Lung (tissue), 12 donors: ENCODE measurements around the gene CD72. TPM values are rescaled to one million over a fixed set of nuclear protein-coding genes. Genes with fewer than 3 reads are reported as not detected.

Experiments used
- ATAC-seq: fragments of 200-7000 bp; cut with Tn5 transposase; one replicate; pipeline ENCODE4 v1.9.1; 2020; ENCODE audit warnings: moderate number of reproducible peaks; ENCODE audit not compliant: insufficient read depth, low FRiP score
- DNase-seq, 3 donors: peaks; one replicate each; pipeline ENCODE4 v3.0.0-alpha.2; 2013 to 2017
- H3K27ac ChIP-seq, 2 donors: one replicate each; pipeline ENCODE4 v1.5.1; 2013; ENCODE audit warnings: mild to moderate bottlenecking in 2 of 2, moderate library complexity in 2 of 2, control low read depth in 1 of 2, inconsistent platforms in 1 of 2, low read depth in 1 of 2, low read length in 1 of 2
- H3K27me3 ChIP-seq, 3 donors: one replicate each; pipeline ENCODE4 v1.5.1; 2013; ENCODE audit warnings: low read length in 2 of 3; ENCODE audit not compliant: control insufficient read depth in 3 of 3, insufficient read depth in 3 of 3
- H3K36me3 ChIP-seq, 4 donors: one replicate each; pipeline ENCODE4 v1.5.1; 2013; ENCODE audit warnings: low read length in 4 of 4, mild to moderate bottlenecking in 1 of 4, moderate library complexity in 1 of 4; ENCODE audit not compliant: control insufficient read depth in 4 of 4, insufficient read depth in 4 of 4
- H3K4me1 ChIP-seq, 5 donors: one replicate each; pipeline ENCODE4 v1.5.1; 2013; ENCODE audit warnings: low read length in 5 of 5, mild to moderate bottlenecking in 2 of 5, moderate library complexity in 1 of 5; ENCODE audit not compliant: control insufficient read depth in 5 of 5, insufficient read depth in 5 of 5
- H3K4me3 ChIP-seq: one replicate; pipeline ENCODE4 v1.5.1; 2013; ENCODE audit warnings: mild to moderate bottlenecking, control low read depth, moderate library complexity
- H3K9ac ChIP-seq, 2 donors: one replicate each; pipeline ENCODE4 v1.5.1; 2013; ENCODE audit warnings: low read length in 2 of 2, control low read depth in 1 of 2; ENCODE audit not compliant: insufficient read depth in 1 of 2
- H3K9me3 ChIP-seq, 4 donors: one replicate each; pipeline ENCODE4 v1.5.1; 2013; ENCODE audit warnings: low read length in 3 of 4, mild to moderate bottlenecking in 1 of 4, moderate library complexity in 1 of 4; ENCODE audit not compliant: control insufficient read depth in 4 of 4, insufficient read depth in 3 of 4
- WGBS, 2 donors: extraction: QIAGEN DNeasy Blood & Tissue Kit; methylation state at CpG; one replicate each; pipeline ENCODE4 v1.1.7; 2013; 5-methylcytosine and 5-hydroxymethylcytosine counted together
- polyA plus RNA-seq, 2 donors: library from polyadenylated mRNA; stranded (reverse); fragments of 200-250 nt; gene quantifications; one replicate each; pipeline ENCODE4 v1.2.1, GENCODE V29; 2013
- total RNA-seq, 2 donors: library from RNA; depleted of rRNA in 1 of 2; stranded (reverse); fragments of >200 nt in 1 of 2; gene quantifications; one replicate each; pipeline ENCODE4 v1.2.1, GENCODE V29; 2014 to 2021
- TF ChIP-seq, protein P1 (sequence below): IDR thresholded peaks from 2 replicates; pipeline ENCODE4 v1.5.1; 2012; ENCODE audit warnings: mild to moderate bottlenecking; ENCODE audit errors: control extremely low read depth, extremely low read depth
- donor health status: control.
- donor health status: control.
- donor health status: Bipolar disorder and iron deficiency.
- donor health status: healthy.
- donor health status: DM: yes; HTN: yes; CAD: no.

Gene CD72
- total and polyA plus RNA-seq, 4 donors: 3.1 to 10.6 (median 5.9) TPM

DNA sequence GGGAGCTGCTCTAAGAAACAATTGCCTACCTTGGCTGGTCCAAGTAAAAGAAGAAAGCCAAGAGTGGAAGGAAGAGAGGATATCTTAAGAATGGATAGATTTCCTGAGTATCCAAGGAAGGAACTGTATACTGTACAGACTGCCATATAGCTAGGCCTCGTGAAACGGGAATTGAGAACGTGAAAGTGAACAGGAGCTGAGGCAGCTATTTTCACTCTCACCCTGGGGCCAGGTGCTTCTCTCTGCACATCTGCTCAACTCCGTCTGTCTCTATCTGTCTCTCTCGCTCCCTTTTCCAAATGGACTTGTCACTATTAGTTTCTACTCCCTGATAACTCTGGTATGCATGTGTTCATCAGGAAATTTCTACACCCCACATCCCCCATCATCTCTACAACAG lies 49.0 kb downstream of the CD72 start:
- Histone ChIP-seq H3K27ac (no peak overlapping the region), H3K9me3 (no peaks in the 10 kb centered on the region), H3K4me1 (peaks cover 0 to under 1% (median 0%) of the 10 kb centered on the region in 5 donors), H3K27me3 (no peaks in the 10 kb centered on the region), H3K9ac (no peak overlapping the region), H3K36me3 (no peaks in the 10 kb centered on the region), H3K4me3 (no peak overlapping the region)
- DNase-seq (no peak), ATAC-seq (no peak)
- TF ChIP-seq, protein P1, sequence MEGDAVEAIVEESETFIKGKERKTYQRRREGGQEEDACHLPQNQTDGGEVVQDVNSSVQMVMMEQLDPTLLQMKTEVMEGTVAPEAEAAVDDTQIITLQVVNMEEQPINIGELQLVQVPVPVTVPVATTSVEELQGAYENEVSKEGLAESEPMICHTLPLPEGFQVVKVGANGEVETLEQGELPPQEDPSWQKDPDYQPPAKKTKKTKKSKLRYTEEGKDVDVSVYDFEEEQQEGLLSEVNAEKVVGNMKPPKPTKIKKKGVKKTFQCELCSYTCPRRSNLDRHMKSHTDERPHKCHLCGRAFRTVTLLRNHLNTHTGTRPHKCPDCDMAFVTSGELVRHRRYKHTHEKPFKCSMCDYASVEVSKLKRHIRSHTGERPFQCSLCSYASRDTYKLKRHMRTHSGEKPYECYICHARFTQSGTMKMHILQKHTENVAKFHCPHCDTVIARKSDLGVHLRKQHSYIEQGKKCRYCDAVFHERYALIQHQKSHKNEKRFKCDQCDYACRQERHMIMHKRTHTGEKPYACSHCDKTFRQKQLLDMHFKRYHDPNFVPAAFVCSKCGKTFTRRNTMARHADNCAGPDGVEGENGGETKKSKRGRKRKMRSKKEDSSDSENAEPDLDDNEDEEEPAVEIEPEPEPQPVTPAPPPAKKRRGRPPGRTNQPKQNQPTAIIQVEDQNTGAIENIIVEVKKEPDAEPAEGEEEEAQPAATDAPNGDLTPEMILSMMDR: no peak
- 48 to 67% methylated on average over 5 of the region's 5 CpGs for WGBS, 2 donors

DNA sequence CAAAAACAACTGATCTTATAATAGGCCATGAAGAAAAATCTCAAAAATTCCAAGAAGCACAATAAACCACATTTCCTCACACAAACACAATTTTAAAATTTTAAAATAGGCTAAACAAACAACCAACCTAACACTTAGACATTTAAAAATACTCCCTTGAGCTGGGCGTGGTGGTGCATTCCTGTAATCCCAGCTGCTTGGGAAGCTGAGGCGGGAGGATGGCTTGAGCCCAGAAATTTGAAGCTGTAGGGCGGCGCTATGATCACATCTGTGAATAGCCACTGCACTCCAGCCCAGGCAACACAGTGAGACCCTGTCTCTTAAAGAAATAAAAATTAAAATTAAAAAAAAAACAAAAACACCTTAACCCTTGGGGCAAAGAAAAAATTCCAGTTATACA lies 50.0 kb downstream of the CD72 start:
- Histone ChIP-seq H3K4me3 (no peak overlapping the region), H3K27ac (no peak overlapping the region), H3K36me3 (no peaks in the 10 kb centered on the region), H3K9ac (no peak overlapping the region), H3K9me3 (no peaks in the 10 kb centered on the region), H3K27me3 (no peaks in the 10 kb centered on the region), H3K4me1 (peaks cover 0 to 4% (median 0%) of the 10 kb centered on the region in 5 donors)
- ATAC-seq (no peak), DNase-seq (no peak)
- TF ChIP-seq, protein P1: no peak
- WGBS, 2 donors: 84 to 88% methylated on average over 4 of the region's 4 CpGs

DNA sequence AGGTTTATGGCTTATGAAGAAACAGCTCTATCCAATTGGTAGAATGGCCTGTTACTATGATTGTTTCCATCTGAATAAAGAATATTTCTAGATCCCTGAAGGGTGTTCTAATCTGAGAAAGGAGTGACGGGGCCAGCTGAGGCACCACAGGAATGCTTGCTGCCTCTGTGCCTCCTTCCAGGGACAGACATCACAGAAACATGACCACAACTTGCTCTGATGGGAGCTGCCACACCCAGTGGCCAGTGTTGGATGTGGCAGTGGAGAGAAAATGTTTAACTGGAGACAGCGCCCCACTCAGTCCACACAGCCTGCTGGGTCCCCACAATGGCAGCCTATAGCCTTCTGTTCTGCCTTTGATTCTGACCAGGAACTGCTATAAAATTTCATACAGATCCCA lies 51.8 kb downstream of the CD72 start:
- no peak overlapping the region for H3K9ac ChIP-seq
- peaks cover 0 to 4% (median 0%) of the 10 kb centered on the region in 5 donors for H3K4me1 ChIP-seq
- H3K27ac ChIP-seq: no peak overlapping the region
- ATAC-seq (no peak), DNase-seq (no peak)
- no peaks in the 10 kb centered on the region for H3K9me3 ChIP-seq
- H3K4me3 ChIP-seq: no peak overlapping the region
- peaks cover 0 to 8% (median under 1%) of the 10 kb centered on the region in 4 donors for H3K36me3 ChIP-seq
- H3K27me3 ChIP-seq: no peaks in the 10 kb centered on the region
- 93 to 97% methylated on average over 2 of the region's 2 CpGs for WGBS, 2 donors
- TF ChIP-seq, protein P1: no peak

DNA sequence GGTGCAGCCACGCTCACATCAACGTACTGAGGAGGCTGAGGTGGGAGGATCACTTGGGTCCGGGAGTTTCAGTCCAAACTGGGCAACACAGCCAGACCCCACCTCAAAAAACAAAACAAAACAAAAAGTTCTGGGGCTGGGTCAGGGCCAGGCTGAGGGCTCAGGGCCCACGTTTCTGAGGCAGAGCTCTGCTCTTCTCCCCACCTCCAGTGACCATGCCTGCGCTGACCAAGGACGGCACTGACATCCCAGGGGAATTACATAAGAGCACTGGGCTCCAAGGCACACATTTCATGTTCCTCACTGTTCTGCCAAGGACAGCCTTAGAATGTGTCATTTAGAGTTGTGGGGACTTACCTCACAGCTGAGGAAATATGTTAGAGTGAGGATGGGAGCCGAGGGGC lies 53.6 kb downstream of the CD72 start:
- Histone ChIP-seq H3K27ac (no peak overlapping the region), H3K4me3 (no peak overlapping the region), H3K36me3 (peaks cover 0 to 22% (median under 1%) of the 10 kb centered on the region in 4 donors), H3K9me3 (no peaks in the 10 kb centered on the region), H3K9ac (no peak overlapping the region), H3K27me3 (no peaks in the 10 kb centered on the region), H3K4me1 (peaks cover 0 to 4% (median 0%) of the 10 kb centered on the region in 5 donors)
- TF ChIP-seq, protein P1: no peak
- no peak for DNase-seq
- no peak for ATAC-seq
- WGBS, 2 donors: 86 to 94% methylated on average over 7 of the region's 7 CpGs
